GM18526 (cell line): ENCODE measurements around the gene TRPM4.

Source experiments
- POLR2A ChIP-seq: IDR thresholded peaks from 3 replicates; pipeline ENCODE4 v1.6.1; 2011; ENCODE audit not compliant: insufficient read length; ENCODE audit errors: extremely low read depth

The TRPM4 gene

GRCh38 chr19:49142866-49143335 is 14.7 kb upstream of the TRPM4 start:
- no peak for TF ChIP-seq POLR2A

DNA sequence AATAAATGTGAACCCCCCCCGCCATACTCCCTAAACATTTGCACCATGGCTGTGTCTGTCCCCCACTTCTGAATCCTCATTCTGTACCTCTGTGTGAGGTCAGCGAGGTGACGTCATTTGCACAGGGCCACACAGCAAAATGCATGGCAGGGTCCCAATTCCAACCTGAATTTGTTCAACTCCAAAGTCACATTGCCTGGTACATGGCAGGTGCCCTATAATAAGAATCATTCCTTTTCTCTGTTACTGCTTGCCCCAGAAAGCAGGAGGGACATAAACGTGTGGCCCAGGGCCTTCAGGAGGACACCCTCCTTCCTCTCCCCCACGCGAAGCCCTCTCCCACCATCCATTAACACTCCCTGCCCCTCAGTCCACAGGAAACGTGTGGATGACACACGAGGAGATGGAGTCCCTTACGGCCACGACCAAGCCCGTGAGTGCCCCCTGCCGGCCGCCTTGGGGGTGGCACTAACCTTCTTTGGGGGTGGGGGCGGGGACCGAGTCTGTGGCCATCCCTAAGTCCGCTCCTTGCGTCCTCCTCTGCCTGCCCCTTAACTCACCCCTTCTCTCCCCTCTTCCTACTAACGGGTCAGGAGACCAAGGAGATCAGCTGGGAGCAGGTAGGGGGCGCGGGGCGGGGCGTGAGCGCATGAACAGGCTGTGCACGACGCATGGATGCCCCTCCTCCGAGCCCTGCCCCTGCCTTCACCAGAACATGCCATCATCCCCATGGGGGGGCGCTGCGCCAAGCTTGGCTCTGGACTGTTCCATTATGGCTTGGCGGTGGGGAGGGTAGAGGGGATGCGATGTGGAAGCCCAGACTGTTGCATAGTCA is 11.8 kb upstream of the TRPM4 start:
- no peak for TF ChIP-seq POLR2A

- TF ChIP-seq POLR2A: no peak
These were observed 9.4 kb upstream of the TRPM4 start for GRCh38 chr19:49148044-49148682.

DNA sequence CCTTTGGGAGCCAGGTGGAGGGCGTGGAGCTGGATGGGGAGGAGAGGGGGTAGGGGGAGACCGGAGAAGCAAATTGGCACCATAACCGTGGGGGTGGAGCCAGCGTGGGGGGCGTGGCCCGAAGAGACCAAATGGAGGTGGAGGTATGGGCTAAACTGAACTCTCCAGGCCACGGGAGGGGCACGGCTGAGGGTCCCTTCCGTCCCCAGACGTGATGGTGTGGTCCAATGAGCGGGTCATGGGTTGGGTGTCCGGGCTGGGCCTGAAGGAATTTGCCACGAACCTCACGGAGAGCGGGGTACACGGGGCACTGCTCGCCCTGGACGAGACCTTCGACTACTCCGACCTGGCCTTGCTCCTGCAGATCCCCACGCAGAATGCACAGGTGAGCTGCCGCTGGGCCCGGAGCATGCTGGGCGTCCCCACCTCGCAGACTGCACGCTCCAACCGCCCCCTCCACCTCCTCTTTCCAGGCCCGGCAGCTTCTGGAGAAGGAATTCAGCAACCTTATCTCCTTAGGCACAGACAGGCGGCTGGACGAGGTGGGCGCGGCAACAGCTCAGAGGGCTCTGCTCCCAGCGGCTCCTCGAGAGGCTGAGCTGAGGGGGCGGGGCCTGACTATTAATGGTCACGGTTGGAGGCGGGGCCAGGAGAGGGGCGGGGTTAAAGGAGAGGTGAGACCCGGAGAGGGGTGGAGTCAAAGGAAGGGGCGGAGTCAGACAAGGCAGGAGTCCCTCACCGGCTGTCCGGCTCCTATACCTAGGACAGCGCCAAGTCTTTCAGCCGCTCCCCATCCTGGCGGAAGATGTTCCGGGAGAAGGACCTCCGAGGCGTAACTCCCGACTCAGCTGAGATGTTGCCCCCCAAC is 8.6 kb upstream of the TRPM4 start:
- TF ChIP-seq POLR2A: no peak

GRCh38 chr19:49149652-49150105 is 7.9 kb upstream of the TRPM4 start:
- no peak for TF ChIP-seq POLR2A

DNA sequence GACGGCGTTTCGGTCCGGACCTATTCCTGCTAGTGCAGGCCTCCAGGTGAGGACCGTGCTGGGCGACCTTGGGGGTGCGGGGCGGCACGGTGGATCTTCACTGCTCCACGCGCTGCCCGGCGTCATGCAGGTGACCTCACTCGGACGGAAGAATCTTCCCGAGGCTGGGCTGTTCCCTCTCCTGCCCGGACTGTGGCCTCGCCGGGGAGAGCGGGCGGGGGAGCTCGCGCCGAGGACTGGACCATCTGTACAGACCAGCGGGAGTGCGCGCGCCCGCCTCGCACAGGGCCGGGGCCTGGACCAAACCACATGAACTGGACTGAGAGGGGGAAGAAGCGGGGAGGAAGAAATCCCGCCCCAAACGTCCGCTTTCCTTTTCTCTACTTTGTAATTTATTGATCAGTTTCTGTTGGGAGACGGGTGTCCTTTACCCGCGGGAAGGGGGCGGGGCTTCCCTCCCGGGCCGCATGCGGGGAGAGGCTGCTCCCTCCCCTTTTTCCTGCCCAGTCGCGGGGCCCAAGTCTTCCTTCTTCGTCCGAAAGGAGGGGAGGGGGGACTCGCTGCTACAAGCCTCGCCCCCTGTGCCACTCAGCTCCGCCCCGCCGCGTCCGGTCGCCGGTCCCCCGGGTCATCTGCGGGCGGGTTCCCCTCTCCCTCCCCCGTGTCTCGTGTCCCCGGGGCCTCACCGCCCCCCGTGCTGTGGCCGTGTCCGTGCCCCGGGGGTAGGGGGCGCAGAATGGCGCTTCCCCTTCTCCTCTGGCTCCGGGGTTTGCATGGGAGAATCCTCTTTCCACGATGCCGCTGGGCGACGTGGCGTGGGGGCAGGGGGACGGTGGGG is 7.3 kb upstream of the TRPM4 start:
- no peak for TF ChIP-seq POLR2A

GRCh38 chr19:49150944-49151243 is 6.7 kb upstream of the TRPM4 start:
- no peak for TF ChIP-seq POLR2A

- no peak for TF ChIP-seq POLR2A
These were observed 6.1 kb upstream of the TRPM4 start for GRCh38 chr19:49151267-49152118.

GRCh38 chr19:49152119-49152550 is 5.5 kb upstream of the TRPM4 start:
- no peak for TF ChIP-seq POLR2A

DNA sequence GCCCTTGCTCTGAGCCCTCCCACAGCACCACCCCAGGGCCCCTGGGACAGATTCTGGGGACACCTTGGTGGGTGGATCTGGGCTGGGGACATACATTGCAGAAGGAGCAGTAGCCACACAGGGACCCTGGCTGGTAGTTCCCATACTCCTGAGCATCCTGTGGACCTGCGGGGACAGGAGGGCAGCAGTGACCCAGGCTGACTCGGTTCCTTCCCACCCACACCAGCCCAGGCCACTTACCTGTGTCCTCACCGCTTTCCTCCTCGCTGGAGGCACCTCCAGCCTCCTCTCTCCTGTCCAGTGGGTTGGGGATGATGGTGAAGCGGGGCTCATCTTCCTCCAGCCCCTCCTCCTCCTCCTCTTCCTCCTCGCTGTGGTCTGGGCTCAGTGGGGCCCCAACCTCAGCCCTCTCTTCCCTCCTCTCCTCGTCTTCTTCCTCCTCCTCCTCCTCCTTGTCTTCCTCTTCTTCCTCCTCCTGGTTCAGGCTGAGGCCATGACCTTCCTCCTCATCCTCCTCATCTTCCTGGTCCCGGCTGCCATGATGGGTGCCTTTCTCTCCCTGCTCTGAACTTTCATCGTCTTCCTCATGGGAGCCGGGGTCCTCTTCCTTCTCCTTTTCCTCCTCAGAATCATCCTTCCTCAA is 4.3 kb upstream of the TRPM4 start:
- no peak for TF ChIP-seq POLR2A

- TF ChIP-seq POLR2A: no peak
These were observed 3.3 kb upstream of the TRPM4 start for GRCh38 chr19:49154279-49154678.

DNA sequence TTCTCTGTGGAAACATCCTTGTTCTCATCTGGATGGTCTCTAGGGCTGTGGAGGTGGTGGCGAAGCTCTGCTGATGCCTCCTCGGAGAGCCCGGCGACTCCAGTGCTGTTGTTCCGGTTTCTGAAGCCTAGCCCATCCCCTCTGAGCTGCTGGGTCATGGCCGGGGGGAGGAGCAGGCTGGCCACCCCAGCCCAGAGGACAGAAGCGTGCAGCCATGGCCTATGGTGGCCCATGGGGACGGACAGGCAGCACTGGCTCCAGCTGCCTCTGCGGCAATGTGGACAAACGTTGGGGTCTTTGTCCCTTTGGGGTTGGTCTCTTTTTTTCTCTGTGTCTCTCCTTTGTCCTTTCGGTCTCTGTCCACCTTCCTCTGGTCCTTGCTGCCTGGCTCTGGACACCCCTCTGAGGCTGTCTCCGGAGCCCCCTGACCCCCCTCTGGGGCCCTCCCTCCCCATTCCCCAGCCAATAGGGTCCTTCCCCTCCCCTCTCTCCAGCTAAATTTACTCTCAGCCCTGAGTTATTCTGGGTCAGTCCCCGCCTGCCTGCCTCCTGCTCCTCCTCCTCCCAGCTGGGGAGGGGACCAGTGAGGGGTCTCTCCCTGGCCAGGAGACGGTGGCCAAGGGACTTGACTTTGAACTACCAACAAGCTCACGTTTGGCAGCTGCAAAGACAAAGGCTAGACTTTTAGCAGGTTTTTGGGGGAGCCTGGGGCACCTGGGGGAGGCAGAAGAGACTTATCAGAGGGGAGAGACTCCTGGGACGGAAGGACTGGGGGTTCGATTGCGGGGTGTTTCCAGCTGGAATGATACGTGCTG is 2.4 kb upstream of the TRPM4 start, which contains the start of gene HRC:
Gene HRC (minus strand): TSS at position 392 of the 815 bp plus-strand sequence. CDS start 159 bp downstream, at position 233.
- TF ChIP-seq POLR2A: no peak
